ENCODE measurements around the gene SPATA13. TPM values are rescaled to one million over a fixed set of nuclear protein-coding genes. Genes with fewer than 3 reads are reported as not detected.

Gene SPATA13
- total RNA-seq, 1 donor from 2014 or later, result 11.4 TPM

GRCh38 chr13:24232474-24232873 is 72.0 kb downstream of the SPATA13 start:
- H3K36me3 Mint-ChIP-seq (ENCODE audit: low read depth, unreplicated experiment), result no peaks in the 10 kb centered on the region
- TF ChIP-seq CTCF (IDR thresholded peaks at IDR 0.05; ENCODE audit: unreplicated experiment), result no peak
- H3K9me3 Mint-ChIP-seq (ENCODE audit: unreplicated experiment), result no peaks in the 10 kb centered on the region
- no peak overlapping the region for H3K4me3 Mint-ChIP-seq (ENCODE audit: unreplicated experiment)
- H3K27ac Mint-ChIP-seq (ENCODE audit: unreplicated experiment), result no peak overlapping the region
- peaks cover 3% of the 10 kb centered on the region for H3K27me3 Mint-ChIP-seq (ENCODE audit: unreplicated experiment)
- H3K4me1 Mint-ChIP-seq (ENCODE audit: unreplicated experiment), result no peaks in the 10 kb centered on the region
- no peak for DNase-seq (ENCODE audit: low spot score)

- Mint-ChIP-seq H3K36me3 (ENCODE audit: low read depth, unreplicated experiment) (no peaks in the 10 kb centered on the region), H3K27ac (ENCODE audit: unreplicated experiment) (no peak overlapping the region), H3K27me3 (ENCODE audit: unreplicated experiment) (peaks cover 2% of the 10 kb centered on the region), H3K4me1 (ENCODE audit: unreplicated experiment) (no peaks in the 10 kb centered on the region), H3K4me3 (ENCODE audit: unreplicated experiment) (no peak overlapping the region), H3K9me3 (ENCODE audit: unreplicated experiment) (no peaks in the 10 kb centered on the region)
- TF ChIP-seq CTCF (IDR thresholded peaks at IDR 0.05; ENCODE audit: unreplicated experiment), result no peak
- DNase-seq (ENCODE audit: low spot score), result no peak
These were observed 72.9 kb downstream of the SPATA13 start for GRCh38 chr13:24233351-24233901.

GRCh38 chr13:24234200-24234915 is 73.8 kb downstream of the SPATA13 start:
- TF ChIP-seq CTCF (IDR thresholded peaks at IDR 0.05; ENCODE audit: unreplicated experiment), result no peak
- Mint-ChIP-seq H3K27me3 (ENCODE audit: unreplicated experiment) (peaks cover 2% of the 10 kb centered on the region), H3K4me3 (ENCODE audit: unreplicated experiment) (no peak overlapping the region), H3K27ac (ENCODE audit: unreplicated experiment) (no peak overlapping the region), H3K4me1 (ENCODE audit: unreplicated experiment) (peaks cover 5% of the 10 kb centered on the region), H3K9me3 (ENCODE audit: unreplicated experiment) (no peaks in the 10 kb centered on the region), H3K36me3 (ENCODE audit: low read depth, unreplicated experiment) (no peaks in the 10 kb centered on the region)
- no peak for DNase-seq (ENCODE audit: low spot score)

- no peak for DNase-seq (ENCODE audit: low spot score)
- TF ChIP-seq CTCF (IDR thresholded peaks at IDR 0.05; ENCODE audit: unreplicated experiment), result no peak
- Mint-ChIP-seq H3K4me3 (ENCODE audit: unreplicated experiment) (no peak overlapping the region), H3K27me3 (ENCODE audit: unreplicated experiment) (no peaks in the 10 kb centered on the region), H3K4me1 (ENCODE audit: unreplicated experiment) (peaks cover 10% of the 10 kb centered on the region), H3K9me3 (ENCODE audit: unreplicated experiment) (no peaks in the 10 kb centered on the region), H3K27ac (ENCODE audit: unreplicated experiment) (no peak overlapping the region), H3K36me3 (ENCODE audit: low read depth, unreplicated experiment) (no peaks in the 10 kb centered on the region)
These were observed 76.8 kb downstream of the SPATA13 start for GRCh38 chr13:24237356-24237755.

GRCh38 chr13:24241336-24241735 is 80.8 kb downstream of the SPATA13 start:
- TF ChIP-seq CTCF (IDR thresholded peaks at IDR 0.05; ENCODE audit: unreplicated experiment), result no peak
- H3K4me1 Mint-ChIP-seq (ENCODE audit: unreplicated experiment), result peaks cover 10% of the 10 kb centered on the region
- no peaks in the 10 kb centered on the region for H3K9me3 Mint-ChIP-seq (ENCODE audit: unreplicated experiment)
- H3K27me3 Mint-ChIP-seq (ENCODE audit: unreplicated experiment), result no peaks in the 10 kb centered on the region
- DNase-seq (ENCODE audit: low spot score), result no peak
- no peak overlapping the region for H3K27ac Mint-ChIP-seq (ENCODE audit: unreplicated experiment)
- H3K4me3 Mint-ChIP-seq (ENCODE audit: unreplicated experiment), result no peak overlapping the region
- no peaks in the 10 kb centered on the region for H3K36me3 Mint-ChIP-seq (ENCODE audit: low read depth, unreplicated experiment)
